Smooth muscle cell (in vitro differentiated cells): ENCODE data around the gene NEIL1. TPM values are rescaled to one million over a fixed set of nuclear protein-coding genes. Genes with fewer than 3 reads are reported as not detected.

ENCODE experiments used
- DNase-seq: peaks from one replicate; lab custom pipeline; 2025; ENCODE audit not compliant: unreplicated experiment; lab: John Stamatoyannopoulos, UW
- H2AFZ ChIP-seq: fragments of 200-600 bp; sonication (generic); 2 replicates; pipeline ENCODE4 v1.6.0; 2016; ENCODE audit warnings: antibody characterized with exemption, low read depth, mild to moderate bottlenecking
- H3F3A ChIP-seq: fragments of 200-600 bp; sonication (generic); 2 replicates; pipeline ENCODE4 v1.6.0; 2017; ENCODE audit warnings: antibody characterized with exemption, low read depth
- H3K27ac ChIP-seq: fragments of 200-600 bp; sonication (generic); 2 replicates; pipeline ENCODE4 v1.5.1; 2016; ENCODE audit warnings: low read depth, mild to moderate bottlenecking
- H3K27me3 ChIP-seq: fragments of 200-600 bp; sonication (generic); 2 replicates; pipeline ENCODE4 v1.6.1; 2016; ENCODE audit warnings: low read depth, mild to moderate bottlenecking
- H3K36me3 ChIP-seq: fragments of 200-600 bp; sonication (generic); 2 replicates; pipeline ENCODE4 v1.5.1; 2016; ENCODE audit warnings: low read depth
- H3K4me1 ChIP-seq: fragments of 200-600 bp; sonication (generic); 2 replicates; pipeline ENCODE4 v1.5.1; 2016; ENCODE audit warnings: low read depth
- H3K4me2 ChIP-seq: fragments of 200-600 bp; sonication (generic); 2 replicates; pipeline ENCODE4 v1.6.0; 2016; ENCODE audit warnings: mild to moderate bottlenecking
- H3K4me3 ChIP-seq: fragments of 200-600 bp; sonication (generic); 2 replicates; pipeline ENCODE4 v1.5.1; 2016; ENCODE audit warnings: mild to moderate bottlenecking
- H3K79me2 ChIP-seq: fragments of 200-600 bp; sonication (generic); 2 replicates; pipeline ENCODE4 v1.6.0; 2016; ENCODE audit warnings: low read depth, mild to moderate bottlenecking
- H3K9ac ChIP-seq: fragments of 200-600 bp; sonication (generic); 2 replicates; pipeline ENCODE4 v1.6.0; 2016; ENCODE audit warnings: low read depth
- H3K9me3 ChIP-seq: fragments of 200-600 bp; sonication (generic); replicated peaks from 2 replicates; pipeline ENCODE4 v1.5.1; 2016; ENCODE audit warnings: low read depth
- H4K20me1 ChIP-seq: fragments of 200-600 bp; sonication (generic); 2 replicates; pipeline ENCODE4 v1.6.0; 2016; ENCODE audit warnings: low read depth
- CTCF ChIP-seq: fragments of 200-600 bp; sonication (generic); IDR thresholded peaks from 2 replicates; pipeline ENCODE4 v1.5.1; 2017; ENCODE audit warnings: borderline replicate concordance, mild to moderate bottlenecking, antibody characterized with exemption; ENCODE audit not compliant: insufficient read depth, poor library complexity, severe bottlenecking
- WGBS: methylation state at CpG from one replicate; pipeline ENCODE4 v1.1.7; 2016; ENCODE audit warnings: low lambda C conversion rate; 5-methylcytosine and 5-hydroxymethylcytosine counted together
- polyA plus RNA-seq: library from polyadenylated mRNA; unstranded; fragments of >200 nt; fragmentation: Nextera tagmentation; extraction: Ambion mirVana; gene quantifications from 2 replicates; pipeline ENCODE4 v1.2.1, GENCODE V29; 2016
- total RNA-seq: library from RNA; depleted of rRNA; stranded (reverse); fragments of >200 nt; gene quantifications from 2 replicates; pipeline ENCODE4 v1.2.3, GENCODE V29; 2014

Gene NEIL1
- total and polyA plus RNA-seq, 2 experiments from 2014 or later, result 2.5 to 15.1 TPM

- Histone ChIP-seq H4K20me1 (peaks cover 6% of the 10 kb centered on the region), H3K27me3 (no peaks in the 10 kb centered on the region), H3K4me3 (peak within 1 kb of the TSS; percentile 81), H2AFZ (peak within 1 kb of the TSS; percentile 53), H3K36me3 (no peaks in the 10 kb centered on the region), H3K27ac (peak within 1 kb of the TSS; percentile 84), H3K9me3 (no peaks in the 10 kb centered on the region), H3K9ac (peak within 1 kb of the TSS; percentile 91), H3K79me2 (no peaks in the 10 kb centered on the region), H3F3A (peaks cover 4% of the 10 kb centered on the region), H3K4me2 (peak within 1 kb of the TSS; percentile 88), H3K4me1 (peaks cover 9% of the 10 kb centered on the region)
- peak; percentile 70 for DNase-seq
- TF ChIP-seq CTCF, result peak; percentile 50
- under 1% methylated on average over 60 of the region's 67 CpGs for WGBS
These were observed 21.3 kb downstream of the NEIL1 start, which contains the start of gene MAN2C1 for GRCh38 chr15:75367913-75368688. Gene MAN2C1, minus strand, starts transcription at chr15:75368607. Its CDS starts 24 bp downstream, at chr15:75368583.

GRCh38 chr15:75368689-75369239, 21.9 kb downstream of the NEIL1 start:
- Histone ChIP-seq H3F3A (peaks cover 4% of the 10 kb centered on the region), H4K20me1 (peaks cover 6% of the 10 kb centered on the region), H3K27me3 (no peaks in the 10 kb centered on the region), H3K9me3 (no peaks in the 10 kb centered on the region), H3K27ac (peak overlapping the region; percentile 84), H3K36me3 (no peaks in the 10 kb centered on the region), H3K79me2 (peaks cover 2% of the 10 kb centered on the region), H3K4me3 (peak overlapping the region; percentile 81), H3K4me2 (peak overlapping the region; percentile 88), H2AFZ (peak overlapping the region; percentile 53), H3K9ac (peak overlapping the region; percentile 91), H3K4me1 (peaks cover 9% of the 10 kb centered on the region)
- WGBS, result 6% methylated on average over 23 of the region's 23 CpGs
- DNase-seq, result no peak
- no peak for TF ChIP-seq CTCF

DNA sequence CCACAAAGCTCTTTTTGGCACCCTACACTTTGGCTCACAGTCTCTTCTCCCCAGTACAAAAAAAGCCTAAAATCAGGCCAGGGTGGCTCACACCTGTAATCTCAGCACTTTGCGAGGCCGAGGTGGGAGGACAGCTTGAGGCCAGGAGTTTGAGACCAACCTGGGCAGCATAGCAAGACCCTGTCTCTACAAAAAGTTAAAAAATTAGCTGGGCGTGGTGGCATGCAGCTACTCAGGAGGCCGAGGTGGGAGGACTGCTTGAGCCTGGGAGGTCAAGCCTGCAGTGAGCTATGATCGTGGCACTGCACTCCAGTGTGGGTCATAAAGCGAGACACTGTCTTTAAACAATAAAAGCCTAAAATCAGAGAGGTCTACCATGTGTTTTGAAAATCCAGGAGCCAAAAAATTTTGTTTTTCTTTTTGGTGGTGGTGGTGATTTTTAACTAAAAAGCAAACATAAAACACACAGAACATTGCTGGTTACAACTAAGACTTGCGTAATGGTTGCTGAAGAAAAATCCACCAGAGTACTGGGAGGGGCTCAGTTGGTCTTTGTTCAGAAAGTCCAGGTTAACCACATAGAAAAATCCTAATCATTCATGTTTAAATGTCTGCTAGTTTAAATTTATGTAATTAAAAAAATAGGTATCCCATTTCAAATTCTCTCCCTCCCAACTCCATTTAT, 23.2 kb downstream of the NEIL1 start:
- Histone ChIP-seq H3K4me2 (no peak overlapping the region), H3K36me3 (peaks cover 6% of the 10 kb centered on the region)
- 94% methylated on average over 7 of the region's 7 CpGs for WGBS

More for the DNA sequence above, 23.2 kb downstream of the NEIL1 start:
- Histone ChIP-seq H2AFZ (no peak overlapping the region), H3K9me3 (no peaks in the 10 kb centered on the region), H3K4me3 (peak overlapping the region; percentile 81), H3K9ac (no peak overlapping the region), H3K27me3 (no peaks in the 10 kb centered on the region), H3F3A (peaks cover 4% of the 10 kb centered on the region), H4K20me1 (peaks cover 6% of the 10 kb centered on the region), H3K27ac (peak overlapping the region; percentile 84), H3K4me1 (peaks cover 9% of the 10 kb centered on the region), H3K79me2 (peaks cover 5% of the 10 kb centered on the region)
- no peak for DNase-seq
- TF ChIP-seq CTCF, result no peak
